CD4-positive, CD25-positive, alpha-beta regulatory T cell (primary cell): ENCODE results near the gene PTP4A2. TPM values are rescaled to one million over a fixed set of nuclear protein-coding genes. Genes with fewer than 3 reads are reported as not detected.
"Not testable (repeated sequence)": the region's sequence is repeated elsewhere in the genome, so short reads cannot be mapped to it uniquely, and the experiment has no call there.

Source experiments
- ATAC-seq, 2 donors: fragments of 150-1000 bp; cut with Tn5 transposase; one replicate each; pipeline ENCODE4 v1.10.0; 2021; ENCODE audit warnings: low read depth in 2 of 2, moderate number of reproducible peaks in 2 of 2, moderate library complexity in 1 of 2
- DNase-seq, 3 donors: peaks; one replicate each; pipeline versions ENCODE4 v3.0.0 to v3.0.0-alpha.2; 2012 to 2022; ENCODE audit warnings: mixed read lengths in 1 of 3
- H3K27ac ChIP-seq: one replicate; pipeline ENCODE4 v1.7.0; 2013; ENCODE audit warnings: mild to moderate bottlenecking, low read length; ENCODE audit not compliant: insufficient read depth, poor library complexity, severe bottlenecking
- H3K27me3 ChIP-seq: one replicate; pipeline ENCODE4 v1.7.0; 2013; ENCODE audit warnings: low read length; ENCODE audit not compliant: control insufficient read depth, insufficient read depth
- H3K36me3 ChIP-seq: one replicate; pipeline ENCODE4 v1.7.0; 2013; ENCODE audit warnings: mild to moderate bottlenecking, low read length, moderate library complexity; ENCODE audit not compliant: control insufficient read depth, insufficient read depth
- H3K4me1 ChIP-seq: 2 replicates; pipeline ENCODE4 v1.7.0; 2013; ENCODE audit warnings: mild to moderate bottlenecking, low read length; ENCODE audit not compliant: insufficient read depth, control insufficient read depth, poor library complexity, severe bottlenecking
- H3K4me3 ChIP-seq: one replicate; pipeline ENCODE4 v1.7.0; 2013; ENCODE audit warnings: low read depth, mild to moderate bottlenecking, low read length, moderate library complexity
- H3K9me3 ChIP-seq, 2 experiments: 1 replicate in 1 of 2; 2 replicates in 1 of 2; pipeline ENCODE4 v1.7.0; 2013; ENCODE audit warnings: low read length in 2 of 2, mild to moderate bottlenecking in 1 of 2, moderate library complexity in 1 of 2; ENCODE audit not compliant: control insufficient read depth in 2 of 2
- H3K27ac Mint-ChIP-seq, 3 donors: one replicate each; pipeline ENCODE4 v1.8.0; 2020 to 2022; ENCODE audit warnings: mild to moderate bottlenecking in 3 of 3, mixed read lengths in 3 of 3, moderate library complexity in 2 of 3
- H3K27me3 Mint-ChIP-seq: one replicate; pipeline ENCODE4 v1.8.0; 2022; ENCODE audit warnings: mild to moderate bottlenecking, mixed read lengths
- H3K36me3 Mint-ChIP-seq: one replicate; pipeline ENCODE4 v1.8.0; 2020; ENCODE audit warnings: mixed read lengths
- H3K4me1 Mint-ChIP-seq, 4 donors: one replicate each; pipeline ENCODE4 v1.8.0; 2020 to 2022; ENCODE audit warnings: mixed read lengths in 4 of 4, mild to moderate bottlenecking in 1 of 4
- H3K4me3 Mint-ChIP-seq, 4 donors: one replicate each; pipeline ENCODE4 v1.8.0; 2020 to 2022; ENCODE audit warnings: mild to moderate bottlenecking in 4 of 4, mixed read lengths in 4 of 4, moderate library complexity in 3 of 4
- H3K9me3 Mint-ChIP-seq, 7 donors: one replicate each; pipeline ENCODE4 v1.8.0; 2020 to 2022; ENCODE audit warnings: mixed read lengths in 7 of 7, mild to moderate bottlenecking in 3 of 7, moderate library complexity in 2 of 7
- polyA plus RNA-seq, 4 donors: library from polyadenylated mRNA; unstranded; fragments of 300-500 nt; fragmentation: Illumina TruSeq; gene quantifications; one replicate each; pipeline ENCODE4 v1.2.3, GENCODE V29; 2021
- total RNA-seq: library from RNA; stranded (reverse); gene quantifications from one replicate; pipeline ENCODE4 v1.2.3, GENCODE V29; 2022

PTP4A2 gene
- total and polyA plus RNA-seq, 5 donors from 2014 or later = 288 to 597 (median 364) TPM

DNA sequence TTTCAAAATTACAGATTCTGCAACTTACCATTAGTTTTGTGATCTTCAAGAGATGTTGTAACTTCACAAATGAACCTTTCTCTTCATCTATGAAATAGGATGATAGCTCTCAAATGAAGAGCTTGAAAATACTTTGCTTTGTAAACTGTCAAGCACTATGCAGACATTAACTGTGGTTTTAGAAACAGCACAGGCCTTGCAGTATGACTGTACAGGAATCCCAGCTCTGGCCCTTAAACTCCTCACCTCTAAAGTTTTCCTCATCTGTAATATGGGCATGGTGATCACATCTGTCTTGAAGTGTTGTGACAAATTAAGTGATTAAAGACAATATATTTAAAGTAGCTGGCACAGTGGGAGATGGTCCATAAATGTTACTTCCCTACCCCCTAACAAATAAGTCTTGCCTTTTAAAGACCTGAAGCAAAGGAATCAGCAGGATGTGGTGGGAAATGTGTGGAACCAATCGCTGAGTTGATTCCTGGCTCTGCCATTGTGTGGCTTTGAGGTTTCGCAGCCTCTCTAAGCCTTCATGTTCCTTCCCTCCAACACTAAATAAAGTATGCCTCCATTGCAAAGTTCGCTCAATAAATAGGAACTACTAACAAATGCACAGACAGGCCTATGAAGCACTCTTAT, 5.5 kb upstream of the PTP4A2 start:
- H3K4me3 ChIP-seq = peak overlapping the region; percentile 85
- Mint-ChIP-seq H3K27ac (peak overlapping the region; percentile 95 to 96 (median 95)), H3K4me1 (peaks cover 14 to 70% (median 42%) of the 10 kb centered on the region in 4 donors), H3K4me3 (peak overlapping the region; percentile 80 to 93 (median 88)), H3K9me3 (no peaks in the 10 kb centered on the region), H3K27me3 (no peaks in the 10 kb centered on the region), H3K36me3 (no peaks in the 10 kb centered on the region)
- DNase-seq (peak in 2 of 3 donors; percentile 33 to 75), ATAC-seq (no peak)
- no peaks in the 10 kb centered on the region for H3K9me3 ChIP-seq
- no peaks in the 10 kb centered on the region for H3K36me3 ChIP-seq
- peak overlapping the region; percentile 86 for H3K27ac ChIP-seq
- H3K4me1 ChIP-seq = peaks cover 59% of the 10 kb centered on the region
- no peaks in the 10 kb centered on the region for H3K27me3 ChIP-seq

DNA sequence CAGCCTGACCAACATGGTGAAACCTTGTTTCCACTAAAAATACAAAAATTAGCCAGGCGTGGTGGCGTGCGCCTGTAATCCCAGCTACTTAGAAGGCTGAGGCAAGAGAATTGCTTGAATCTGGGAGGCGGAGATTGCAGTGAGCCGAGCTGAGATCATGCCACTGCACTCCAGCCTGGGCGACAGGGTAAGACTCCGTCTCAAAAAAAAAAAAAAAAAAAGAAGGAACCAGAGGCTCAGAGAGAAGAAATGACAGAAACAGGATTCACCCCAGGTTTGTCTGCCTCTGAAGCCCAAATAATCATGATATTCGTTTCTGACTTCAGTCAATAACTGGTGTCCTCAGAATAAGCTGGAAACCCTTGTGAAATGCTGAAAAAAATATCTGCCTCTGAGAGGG, 3.9 kb upstream of the PTP4A2 start:
- Mint-ChIP-seq H3K4me3 (peak overlapping the region; percentile 24 to 55 (median 42)), H3K27ac (peak overlapping the region; percentile 56 to 95 (median 88)), H3K4me1 (peaks cover 14 to 76% (median 43%) of the 10 kb centered on the region in 4 donors)
- H3K4me3 ChIP-seq = peak overlapping the region; percentile 26
- not testable (repeated sequence) for H3K36me3 Mint-ChIP-seq, H3K9me3 Mint-ChIP-seq, H3K9me3 ChIP-seq, DNase-seq, H3K27me3 Mint-ChIP-seq, ATAC-seq, H3K27me3 ChIP-seq, H3K27ac ChIP-seq, H3K36me3 ChIP-seq
- H3K4me1 ChIP-seq = peaks cover 64% of the 10 kb centered on the region

DNA sequence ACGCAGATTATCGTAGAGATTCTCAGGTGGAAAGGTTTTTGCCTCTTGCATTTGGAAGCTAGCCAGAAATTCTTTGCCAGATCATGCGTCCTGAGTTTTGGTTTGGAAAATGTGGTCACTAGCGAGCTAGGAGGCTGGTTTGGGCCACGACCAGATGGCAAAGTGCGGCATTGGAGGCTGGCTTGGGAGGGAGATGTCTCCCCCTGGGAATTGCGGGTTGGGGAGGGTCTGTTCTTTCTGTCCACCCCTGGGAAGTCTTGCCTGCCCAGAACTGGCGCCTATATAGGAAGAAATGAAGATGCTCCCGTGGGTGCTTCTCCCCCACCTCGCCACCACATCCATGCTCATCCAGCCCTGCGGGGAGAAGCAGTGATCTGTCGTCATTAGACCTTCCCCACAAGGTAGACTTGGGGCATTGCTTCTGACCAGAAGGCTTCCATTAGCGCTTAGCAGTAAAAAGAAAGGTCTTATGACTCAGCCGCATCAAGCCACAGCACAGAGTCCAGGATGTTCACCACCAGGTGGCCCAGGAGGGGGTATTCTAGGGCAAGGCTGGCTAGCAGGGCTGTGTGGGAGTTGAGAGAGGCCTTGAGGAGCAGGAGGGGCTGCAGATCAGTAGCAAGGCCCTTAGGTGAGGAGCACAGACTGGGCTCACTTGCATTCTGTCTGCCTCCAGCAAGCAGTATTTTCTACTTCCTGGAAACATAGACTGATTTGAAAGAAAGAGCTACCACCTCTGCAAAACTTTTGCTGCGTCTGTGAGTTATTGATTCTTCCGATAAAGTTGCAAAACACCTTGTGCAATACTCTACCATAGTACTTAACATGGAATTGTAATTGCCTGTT, 1.5 kb upstream of the PTP4A2 start:
- Mint-ChIP-seq H3K4me3 (peak overlapping the region; percentile 86 to 96 (median 91)), H3K9me3 (no peaks in the 10 kb centered on the region), H3K27me3 (no peaks in the 10 kb centered on the region), H3K36me3 (peaks cover 4% of the 10 kb centered on the region), H3K27ac (peak overlapping the region; percentile 88 to 97 (median 88)), H3K4me1 (peaks cover 30 to 82% (median 46%) of the 10 kb centered on the region in 4 donors)
- ATAC-seq (peak; percentile 52 to 56), DNase-seq (peak; percentile 65 to 89 (median 76))
- Histone ChIP-seq H3K36me3 (no peaks in the 10 kb centered on the region), H3K4me3 (peak overlapping the region; percentile 49), H3K27me3 (no peaks in the 10 kb centered on the region), H3K4me1 (peaks cover 82% of the 10 kb centered on the region), H3K27ac (peak overlapping the region; percentile 86), H3K9me3 (no peaks in the 10 kb centered on the region)

DNA sequence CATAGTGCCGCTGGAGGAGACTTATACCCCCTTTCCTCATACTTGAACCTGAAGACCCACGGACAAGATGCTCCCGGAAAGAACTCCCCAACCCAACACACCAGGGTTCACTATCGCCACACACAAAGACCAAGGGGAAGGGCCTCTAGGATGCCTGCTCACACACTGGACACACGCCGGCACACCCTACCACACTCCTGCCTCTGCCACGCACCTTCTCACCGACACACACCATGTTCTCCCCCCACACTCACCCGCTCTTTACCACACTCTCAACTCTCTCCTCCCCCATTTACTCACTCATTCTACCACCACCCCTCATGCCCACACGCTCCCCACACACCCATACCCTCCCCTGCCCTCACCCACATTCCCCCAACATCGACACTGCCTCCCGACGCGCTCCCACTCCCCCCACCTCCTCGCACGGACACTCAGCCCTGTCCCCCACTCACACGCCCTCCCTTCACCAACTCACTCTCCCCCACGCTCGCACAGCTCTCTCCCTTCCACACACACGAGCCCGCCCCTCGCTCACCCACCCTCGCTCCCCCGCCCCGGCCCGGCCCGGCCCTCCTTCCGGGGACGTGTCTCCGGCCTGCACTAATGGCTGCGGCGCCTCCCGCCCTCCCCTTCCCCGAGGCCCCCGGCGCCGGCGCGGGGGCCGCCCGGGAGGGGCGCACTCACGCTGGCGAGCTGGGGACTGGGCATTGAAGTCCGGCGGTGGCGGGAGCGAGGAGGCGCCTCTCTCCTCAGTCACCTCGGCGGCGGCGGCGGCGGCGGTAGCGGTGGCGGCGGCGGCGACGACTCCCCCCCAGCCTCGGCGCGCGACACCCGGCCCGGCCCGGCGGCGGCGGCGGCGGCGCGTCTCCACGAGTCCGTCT, 626 bp downstream of the PTP4A2 start:
- Histone ChIP-seq H3K36me3 (no peaks in the 10 kb centered on the region), H3K9me3 (no peaks in the 10 kb centered on the region), H3K27ac (peak overlapping the region; percentile 86), H3K4me1 (peaks cover 82% of the 10 kb centered on the region), H3K27me3 (no peaks in the 10 kb centered on the region), H3K4me3 (peak overlapping the region; percentile 95)
- DNase-seq (peak; percentile 80 to 83 (median 82)), ATAC-seq (peak; percentile 60 to 61)
- no peaks in the 10 kb centered on the region for H3K27me3 Mint-ChIP-seq
- peak overlapping the region; percentile 89 to 96 (median 96) for H3K27ac Mint-ChIP-seq
- peaks cover 28 to 82% (median 49%) of the 10 kb centered on the region in 4 donors for H3K4me1 Mint-ChIP-seq
- H3K36me3 Mint-ChIP-seq = peaks cover 4% of the 10 kb centered on the region
- peak overlapping the region; percentile 94 to 99 (median 99) for H3K4me3 Mint-ChIP-seq
- no peaks in the 10 kb centered on the region for H3K9me3 Mint-ChIP-seq

DNA sequence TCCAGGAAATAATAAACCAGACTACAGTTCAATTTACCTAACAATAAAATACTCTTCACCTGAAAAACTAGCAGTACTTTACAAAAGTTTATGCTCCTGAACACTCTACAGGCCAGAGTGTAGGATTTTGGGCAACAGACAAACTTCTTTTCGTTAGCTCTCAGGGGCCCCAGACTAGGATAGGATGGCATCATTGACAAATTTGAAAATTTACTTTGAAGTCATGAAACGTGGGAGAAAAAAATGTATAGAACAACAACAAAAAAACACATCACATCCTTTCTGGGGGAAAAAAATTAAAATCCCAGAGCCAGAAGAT, 1.2 kb downstream of the PTP4A2 start:
- Mint-ChIP-seq H3K4me1 (peaks cover 34 to 82% (median 51%) of the 10 kb centered on the region in 4 donors), H3K9me3 (no peaks in the 10 kb centered on the region), H3K36me3 (peaks cover 4% of the 10 kb centered on the region), H3K27ac (peak overlapping the region; percentile 89 to 96 (median 96)), H3K27me3 (no peaks in the 10 kb centered on the region), H3K4me3 (peak overlapping the region; percentile 94 to 99 (median 99))
- no peak for DNase-seq
- no peak for ATAC-seq
- H3K27ac ChIP-seq = peak overlapping the region; percentile 86
- peaks cover 80% of the 10 kb centered on the region for H3K4me1 ChIP-seq
- no peaks in the 10 kb centered on the region for H3K36me3 ChIP-seq
- H3K9me3 ChIP-seq = no peaks in the 10 kb centered on the region
- H3K4me3 ChIP-seq = peak overlapping the region; percentile 95
- no peaks in the 10 kb centered on the region for H3K27me3 ChIP-seq

DNA sequence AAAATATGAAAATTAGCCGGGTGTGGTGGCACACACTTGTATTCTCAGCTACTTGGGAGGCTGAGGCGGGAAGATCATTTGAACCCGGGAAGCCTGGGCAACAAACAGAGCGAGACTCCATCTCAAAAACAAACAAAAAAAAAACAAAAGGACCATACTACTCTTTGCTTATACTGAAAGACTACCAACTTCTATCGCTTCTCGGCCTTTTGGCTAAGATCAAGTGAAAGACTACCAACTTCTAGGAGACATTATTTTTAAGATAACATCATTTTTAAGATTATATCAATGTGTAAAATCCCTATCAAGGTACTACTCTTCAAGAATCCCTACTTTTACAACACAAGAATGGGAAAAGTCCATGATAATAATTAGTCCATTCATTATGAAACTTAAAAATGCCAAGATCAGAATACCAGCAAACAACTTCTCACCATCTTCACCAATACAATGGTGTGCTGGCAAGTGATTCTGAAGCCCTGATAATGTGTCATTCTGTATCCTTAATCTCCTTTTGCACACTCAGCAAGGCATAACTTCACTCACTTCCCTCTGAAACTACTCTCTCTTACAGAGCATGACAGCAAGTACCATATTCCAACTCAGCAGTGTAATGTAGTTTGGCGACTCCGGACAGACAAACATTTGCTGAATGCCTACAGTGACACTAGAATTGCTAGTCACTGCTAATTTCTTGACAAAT, 1.7 kb downstream of the PTP4A2 start:
- DNase-seq (no peak), ATAC-seq (no peak)
- no peaks in the 10 kb centered on the region for H3K27me3 Mint-ChIP-seq
- Histone ChIP-seq H3K9me3 (no peaks in the 10 kb centered on the region), H3K4me1 (peaks cover 85% of the 10 kb centered on the region), H3K27me3 (no peaks in the 10 kb centered on the region), H3K36me3 (no peaks in the 10 kb centered on the region), H3K4me3 (peak overlapping the region; percentile 95), H3K27ac (peak overlapping the region; percentile 86)
- no peaks in the 10 kb centered on the region for H3K9me3 Mint-ChIP-seq
- peaks cover 39 to 86% (median 56%) of the 10 kb centered on the region in 4 donors for H3K4me1 Mint-ChIP-seq
- peaks cover 4% of the 10 kb centered on the region for H3K36me3 Mint-ChIP-seq
- peak overlapping the region; percentile 94 to 99 (median 99) for H3K4me3 Mint-ChIP-seq
- peak overlapping the region; percentile 89 to 96 (median 96) for H3K27ac Mint-ChIP-seq
